ENCODE results near the gene TECPR1.

The TECPR1 gene

GRCh38 chr7:98284335-98285036 is 32.5 kb upstream of the TECPR1 start:
- DNase-seq (ENCODE audit: low read depth in 2 of 2) = no peak

GRCh38 chr7:98283887-98284222 is 31.8 kb upstream of the TECPR1 start:
- no peak for DNase-seq (ENCODE audit: low read depth in 2 of 2)

- DNase-seq (ENCODE audit: low read depth in 2 of 2) = no peak
These were observed 31.3 kb upstream of the TECPR1 start for GRCh38 chr7:98283127-98283886.

- no peak for DNase-seq (ENCODE audit: low read depth in 2 of 2)
These were observed 30.7 kb upstream of the TECPR1 start for GRCh38 chr7:98282703-98283102.

- DNase-seq (ENCODE audit: low read depth in 2 of 2) = no peak
These were observed 29.9 kb upstream of the TECPR1 start for GRCh38 chr7:98281757-98282606.

- DNase-seq (ENCODE audit: low read depth in 2 of 2) = peak; percentile 84 to 88
These were observed 29.0 kb upstream of the TECPR1 start, which contains the start of gene BRI3 for GRCh38 chr7:98280791-98281756. Gene BRI3 (plus strand): TSS chr7:98281686. CDS start chr7:98281796, 110 bp downstream.

- DNase-seq (ENCODE audit: low read depth in 2 of 2) = no peak
These were observed 28.3 kb upstream of the TECPR1 start for GRCh38 chr7:98280296-98280695.

- DNase-seq (ENCODE audit: low read depth in 2 of 2) = no peak
These were observed 26.9 kb upstream of the TECPR1 start for GRCh38 chr7:98278936-98279335.

GRCh38 chr7:98278408-98278807 is 26.4 kb upstream of the TECPR1 start:
- no peak for DNase-seq (ENCODE audit: low read depth in 2 of 2)

- no peak for DNase-seq (ENCODE audit: low read depth in 2 of 2)
These were observed 24.3 kb upstream of the TECPR1 start for GRCh38 chr7:98276241-98276761.

- DNase-seq (ENCODE audit: low read depth in 2 of 2) = no peak
These were observed 15.3 kb upstream of the TECPR1 start for GRCh38 chr7:98267303-98267702.

GRCh38 chr7:98266840-98267239 is 14.8 kb upstream of the TECPR1 start:
- no peak for DNase-seq (ENCODE audit: low read depth in 2 of 2)

- no peak for DNase-seq (ENCODE audit: low read depth in 2 of 2)
These were observed 13.8 kb upstream of the TECPR1 start for GRCh38 chr7:98265841-98266271.

GRCh38 chr7:98257701-98258100 is 5.7 kb upstream of the TECPR1 start:
- DNase-seq (ENCODE audit: low read depth in 2 of 2) = no peak

GRCh38 chr7:98256431-98256830 is 4.4 kb upstream of the TECPR1 start:
- DNase-seq (ENCODE audit: low read depth in 2 of 2) = no peak

- no peak for DNase-seq (ENCODE audit: low read depth in 2 of 2)
These were observed 3.0 kb upstream of the TECPR1 start for GRCh38 chr7:98254951-98255610.

- DNase-seq (ENCODE audit: low read depth in 2 of 2) = no peak
These were observed 2.5 kb upstream of the TECPR1 start for GRCh38 chr7:98254516-98254915.

GRCh38 chr7:98252425-98253054 is 508 bp upstream of the TECPR1 start:
- no peak for DNase-seq (ENCODE audit: low read depth in 2 of 2)

GRCh38 chr7:98251231-98251600 is 816 bp downstream of the TECPR1 start:
- no peak for DNase-seq (ENCODE audit: low read depth in 2 of 2)

- DNase-seq (ENCODE audit: low read depth in 2 of 2) = no peak
These were observed 1.2 kb downstream of the TECPR1 start for GRCh38 chr7:98250789-98251188.
